Osteoblast (primary cell): ENCODE data around the gene NUDT1. TPM values are rescaled to one million over a fixed set of nuclear protein-coding genes. Genes with fewer than 3 reads are reported as not detected.

Experiments
- DNase-seq: peaks from one replicate; pipeline ENCODE4 v3.0.0; 2011; ENCODE audit warnings: low spot score, mixed read lengths; ENCODE audit not compliant: insufficient read length; ENCODE audit errors: missing footprints
- H2AFZ ChIP-seq: 2 replicates; pipeline ENCODE4 v1.6.0; 2011; ENCODE audit warnings: mild to moderate bottlenecking, low read length
- H3K27ac ChIP-seq: 2 replicates; pipeline ENCODE4 v1.5.1; 2011; ENCODE audit warnings: mild to moderate bottlenecking, low read depth, low read length, moderate library complexity
- H3K27me3 ChIP-seq: 2 replicates; pipeline ENCODE4 v1.6.0; 2012; ENCODE audit warnings: mild to moderate bottlenecking, control low read depth, inconsistent platforms, low read length, moderate library complexity; ENCODE audit not compliant: insufficient read depth
- H3K36me3 ChIP-seq: 2 replicates; pipeline ENCODE4 v1.5.1; 2011; ENCODE audit warnings: mild to moderate bottlenecking, low read length, control low read depth, moderate library complexity; ENCODE audit not compliant: insufficient read depth
- H3K4me1 ChIP-seq: 2 replicates; pipeline ENCODE4 v1.5.1; 2011; ENCODE audit warnings: mild to moderate bottlenecking, low read length, control low read depth, moderate library complexity; ENCODE audit not compliant: insufficient read depth
- H3K4me2 ChIP-seq: 2 replicates; pipeline ENCODE4 v1.6.0; 2011; ENCODE audit warnings: mild to moderate bottlenecking, low read length; ENCODE audit not compliant: insufficient read depth
- H3K4me3 ChIP-seq: fragments of 200-600 bp; sonication (generic); 3 replicates; pipeline ENCODE4 v1.5.1; 2012; ENCODE audit warnings: mild to moderate bottlenecking, low read length, inconsistent platforms; ENCODE audit not compliant: insufficient read depth
- H3K79me2 ChIP-seq: 2 replicates; pipeline ENCODE4 v1.6.0; 2012; ENCODE audit warnings: mild to moderate bottlenecking, low read length, control low read depth, inconsistent platforms; ENCODE audit not compliant: insufficient read depth
- H3K9me3 ChIP-seq: 2 replicates; pipeline ENCODE4 v1.5.1; 2011; ENCODE audit warnings: low read depth, low read length, control low read depth
- H4K20me1 ChIP-seq: 2 replicates; pipeline ENCODE4 v1.6.0; 2012; ENCODE audit warnings: mild to moderate bottlenecking, low read length, control low read depth; ENCODE audit not compliant: insufficient read depth
- CTCF ChIP-seq: IDR thresholded peaks from 2 replicates; pipeline ENCODE4 v1.5.1; 2011; ENCODE audit warnings: mild to moderate bottlenecking, low read depth, low read length, moderate library complexity; ENCODE audit errors: extremely low read depth
- total RNA-seq: library from RNA; depleted of rRNA; stranded (reverse); fragments of >200 nt; gene quantifications from 2 replicates; pipeline ENCODE4 v1.2.3, GENCODE V29; 2012

NUDT1 gene
- total RNA-seq, 1 donor: 18.5 TPM

DNA sequence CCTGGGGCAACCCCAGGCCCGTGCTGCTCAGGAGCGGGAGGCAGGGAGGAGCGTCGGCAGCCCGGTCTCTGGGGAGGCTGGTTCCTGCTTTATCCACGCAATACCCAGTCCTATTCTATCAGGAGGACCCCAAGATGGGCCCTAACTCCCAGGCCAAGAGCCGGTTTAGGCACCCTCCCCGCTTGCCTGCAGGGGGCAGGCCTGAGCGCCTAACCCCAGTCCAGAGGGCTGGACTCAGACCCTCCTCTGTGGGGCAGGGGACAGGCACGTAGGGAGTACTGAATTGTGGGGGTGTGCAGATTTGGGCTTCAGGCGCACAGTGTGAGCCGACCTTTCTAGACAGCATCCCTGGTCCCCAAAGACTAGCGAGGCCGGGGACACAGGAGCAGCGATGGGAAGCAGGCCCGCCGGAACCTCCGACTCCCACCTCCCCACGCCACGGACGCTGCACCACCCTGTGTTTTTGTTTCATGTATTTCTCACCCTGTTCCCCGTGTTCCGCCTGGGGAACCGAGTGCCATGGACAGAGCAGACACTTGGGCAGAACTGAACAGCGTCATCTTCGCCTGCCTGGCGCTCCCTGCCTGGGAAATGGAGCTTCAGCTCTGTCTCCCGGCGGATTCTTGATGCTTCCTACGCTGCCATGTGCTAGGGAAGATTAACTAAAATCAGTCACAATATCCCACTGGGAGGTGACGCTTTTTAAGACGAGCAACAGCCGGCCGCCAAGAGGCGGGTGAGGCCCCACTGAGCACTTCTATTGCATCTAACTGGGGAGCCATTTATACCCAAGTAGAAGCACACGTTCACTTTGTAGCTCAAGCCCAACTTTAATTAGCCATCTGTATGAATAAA, 5.3 kb downstream of the NUDT1 start:
- no peaks in the 10 kb centered on the region for H3K27me3 ChIP-seq
- peaks cover 3% of the 10 kb centered on the region for H3K79me2 ChIP-seq
- peak; percentile 92 for DNase-seq
- peaks cover 38% of the 10 kb centered on the region for H3K4me1 ChIP-seq
- no peaks in the 10 kb centered on the region for H4K20me1 ChIP-seq
- H3K4me2 ChIP-seq: no peak overlapping the region
- H2AFZ ChIP-seq: no peak overlapping the region
- peaks cover 7% of the 10 kb centered on the region for H3K36me3 ChIP-seq
- H3K27ac ChIP-seq: no peak overlapping the region
- no peaks in the 10 kb centered on the region for H3K9me3 ChIP-seq
- no peak overlapping the region for H3K4me3 ChIP-seq
- peak; percentile 64 for TF ChIP-seq CTCF

DNA sequence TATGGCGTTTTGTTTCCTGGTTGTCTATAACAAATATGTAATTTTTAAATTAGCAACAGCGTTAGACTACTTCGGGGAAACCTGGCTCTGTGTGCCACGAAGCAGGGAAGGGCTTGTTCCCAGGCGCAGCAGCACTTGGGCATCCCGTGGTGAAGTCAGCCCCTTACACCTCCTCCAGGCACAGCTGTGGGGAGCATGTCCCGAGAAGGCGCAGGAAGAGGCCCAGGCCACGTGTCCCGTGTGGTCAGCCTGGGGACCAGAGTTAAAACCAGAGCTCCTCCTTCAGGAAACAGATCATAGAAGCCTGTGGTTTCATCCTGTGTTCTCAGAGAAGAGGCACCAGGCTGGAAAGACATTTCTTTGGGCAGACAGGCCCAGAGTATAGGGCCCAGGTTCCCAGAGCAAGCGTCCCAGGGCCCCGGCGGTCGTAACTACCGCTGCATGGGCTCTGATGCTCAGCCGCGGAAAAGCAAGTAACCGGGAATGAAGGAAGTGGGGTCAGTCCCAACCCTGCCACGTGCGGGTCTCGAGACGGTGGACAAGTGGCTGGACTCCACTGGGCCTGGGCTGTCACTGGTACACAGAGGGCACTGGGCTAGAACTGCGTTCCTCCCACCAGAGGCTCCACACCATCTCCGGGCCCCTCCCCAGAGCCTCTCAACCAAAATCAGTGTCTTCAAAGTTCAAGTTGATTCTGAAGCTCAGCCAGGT, 7.1 kb downstream of the NUDT1 start:
- peak; percentile 100 for DNase-seq
- H3K4me2 ChIP-seq: peak overlapping the region; percentile 74
- H3K27me3 ChIP-seq: no peaks in the 10 kb centered on the region
- peak overlapping the region; percentile 96 for H3K27ac ChIP-seq
- peaks cover 3% of the 10 kb centered on the region for H3K79me2 ChIP-seq
- peaks cover 7% of the 10 kb centered on the region for H3K36me3 ChIP-seq
- H3K4me3 ChIP-seq: peak overlapping the region; percentile 53
- no peaks in the 10 kb centered on the region for H4K20me1 ChIP-seq
- H3K4me1 ChIP-seq: peaks cover 20% of the 10 kb centered on the region
- peak overlapping the region; percentile 71 for H2AFZ ChIP-seq
- H3K9me3 ChIP-seq: no peaks in the 10 kb centered on the region
- TF ChIP-seq CTCF: peak; percentile 25

GRCh38 chr7:2249744-2250323, 7.8 kb downstream of the NUDT1 start:
- Histone ChIP-seq H3K4me1 (peaks cover 20% of the 10 kb centered on the region), H3K36me3 (peaks cover 7% of the 10 kb centered on the region), H3K9me3 (no peaks in the 10 kb centered on the region), H3K4me3 (peak overlapping the region; percentile 53), H2AFZ (peak overlapping the region; percentile 71), H3K27ac (peak overlapping the region; percentile 96), H3K79me2 (peaks cover 3% of the 10 kb centered on the region), H3K27me3 (no peaks in the 10 kb centered on the region), H3K4me2 (peak overlapping the region; percentile 74), H4K20me1 (no peaks in the 10 kb centered on the region)
- TF ChIP-seq CTCF: no peak
- no peak for DNase-seq

DNA sequence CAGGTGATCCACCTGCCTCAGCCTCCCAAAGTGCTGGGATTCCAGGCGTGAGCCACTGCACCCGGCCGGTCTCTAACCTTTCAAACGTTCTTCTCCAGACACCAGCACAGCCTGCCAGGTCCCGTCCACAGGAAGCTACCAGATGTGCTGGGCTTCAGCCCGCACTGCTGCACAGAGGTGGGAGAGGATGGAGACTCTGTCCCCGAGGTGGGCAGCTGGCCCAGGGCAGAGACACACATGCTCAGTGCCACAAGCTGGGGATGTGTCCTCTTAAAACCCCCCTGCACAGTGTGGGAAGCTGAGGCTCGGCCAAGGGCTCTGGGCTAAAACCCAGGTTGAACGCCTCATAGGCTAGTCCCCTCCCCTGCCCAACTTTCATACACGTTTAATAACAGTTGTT, 9.4 kb downstream of the NUDT1 start:
- Histone ChIP-seq H3K79me2 (peaks cover 3% of the 10 kb centered on the region), H3K27ac (no peak overlapping the region), H3K4me2 (no peak overlapping the region), H3K27me3 (no peaks in the 10 kb centered on the region), H3K9me3 (no peaks in the 10 kb centered on the region), H3K36me3 (peaks cover 3% of the 10 kb centered on the region), H2AFZ (no peak overlapping the region), H4K20me1 (no peaks in the 10 kb centered on the region), H3K4me1 (peaks cover 20% of the 10 kb centered on the region), H3K4me3 (no peak overlapping the region)
- no peak for TF ChIP-seq CTCF
- DNase-seq: no peak
